Measurements from ENCODE around the gene WIZ.

- TF ChIP-seq CEBPB (IDR thresholded peaks at IDR 0.05) (no peak), ZBTB7A (IDR thresholded peaks at IDR 0.05; ENCODE audit: low read depth) (no peak), TCF12 (IDR thresholded peaks at IDR 0.05; ENCODE audit: low read depth) (no peak), CREB1 (IDR thresholded peaks at IDR 0.05; ENCODE audit: low read depth) (no peak), TAF1 (IDR thresholded peaks at IDR 0.05; ENCODE audit: low read depth) (no peak)
Measured at GRCh38 chr19:15412832-15413231, 36.9 kb downstream of the WIZ start.
